ENCODE data around the gene OR4K15.

- TF ChIP-seq CTCF (conservative IDR thresholded peaks at IDR 0.05; ENCODE audit: low read depth, low read length) (no peak), EZH2phosphoT487 (IDR thresholded peaks at IDR 0.05; ENCODE audit: borderline replicate concordance, low read length) (no peak)
Observed at GRCh38 chr14:19974844-19975243, 547 bp upstream of the OR4K15 start.

All from PC-3 (cell line).